Calu3 (cell line): ENCODE data around the gene GDPD3. TPM values are rescaled to one million over a fixed set of nuclear protein-coding genes. Genes with fewer than 3 reads are reported as not detected.

Experiments used
- BruUV-seq: library from RNA; stranded (reverse); fragments of 400-500 nt; replicated peaks from 2 replicates; lab custom pipeline; 2021; lab: Mats Ljungman, UMichigan
- CTCF ChIA-PET: fragments of 300-600 bp; sonication (Branson Sonifier 250); formaldehyde crosslinking; loops from one replicate; lab custom pipeline; 2022; ENCODE audit warnings: antibody characterized with exemption; lab: Charles Lee
- DNase-seq: peaks from one replicate; pipeline ENCODE4 v3.0.0; 2022
- H3K27ac Mint-ChIP-seq: one replicate; pipeline ENCODE4 v1.8.0; 2022; ENCODE audit warnings: mixed read lengths; ENCODE audit not compliant: unreplicated experiment
- H3K27me3 Mint-ChIP-seq: one replicate; pipeline ENCODE4 v1.8.0; 2022; ENCODE audit warnings: mixed read lengths; ENCODE audit not compliant: unreplicated experiment
- H3K36me3 Mint-ChIP-seq: one replicate; pipeline ENCODE4 v1.8.0; 2022; ENCODE audit warnings: mild to moderate bottlenecking, moderate library complexity, mixed read lengths; ENCODE audit not compliant: insufficient read depth, unreplicated experiment
- H3K4me1 Mint-ChIP-seq: one replicate; pipeline ENCODE4 v1.8.0; 2022; ENCODE audit warnings: mild to moderate bottlenecking, low read depth, mixed read lengths; ENCODE audit not compliant: unreplicated experiment
- H3K4me3 Mint-ChIP-seq: one replicate; pipeline ENCODE4 v1.8.0; 2022; ENCODE audit warnings: mild to moderate bottlenecking, low read depth, moderate library complexity, mixed read lengths; ENCODE audit not compliant: unreplicated experiment
- H3K9me3 Mint-ChIP-seq: one replicate; pipeline ENCODE4 v1.8.0; 2022; ENCODE audit warnings: low read depth, mixed read lengths; ENCODE audit not compliant: unreplicated experiment
- CTCF ChIP-seq: fragments of 200-600 bp; IDR thresholded peaks from one replicate; pipeline ENCODE4 v1.8.0; 2022; ENCODE audit warnings: antibody characterized with exemption; ENCODE audit not compliant: unreplicated experiment
- intact Hi-C: fragments of 100-400 bp; cut with micrococcal nuclease; formaldehyde crosslinking; loops from one replicate; pipeline ENCODE4 v1.10.0; 2022; ENCODE audit not compliant: unreplicated experiment
- total RNA-seq: library from RNA; stranded (reverse); gene quantifications from 2 replicates; pipeline ENCODE4 v1.2.3, GENCODE V29; 2022

The GDPD3 gene
- total RNA-seq, 1 experiment from 2014 or later: 7.8 TPM

GRCh38 chr16:30108059-30108850 is 5.1 kb downstream of the GDPD3 start:
- Mint-ChIP-seq H3K27me3 (no peaks in the 10 kb centered on the region), H3K9me3 (peaks cover 4% of the 10 kb centered on the region), H3K4me1 (peaks cover 26% of the 10 kb centered on the region), H3K27ac (no peak overlapping the region), H3K4me3 (no peak overlapping the region), H3K36me3 (peaks cover 14% of the 10 kb centered on the region)
- no TSS peak for BruUV-seq
- intact Hi-C loops: no loop called here
- TF ChIP-seq CTCF: no peak
- CTCF ChIA-PET: no interaction called here
- DNase-seq: no peak

DNA sequence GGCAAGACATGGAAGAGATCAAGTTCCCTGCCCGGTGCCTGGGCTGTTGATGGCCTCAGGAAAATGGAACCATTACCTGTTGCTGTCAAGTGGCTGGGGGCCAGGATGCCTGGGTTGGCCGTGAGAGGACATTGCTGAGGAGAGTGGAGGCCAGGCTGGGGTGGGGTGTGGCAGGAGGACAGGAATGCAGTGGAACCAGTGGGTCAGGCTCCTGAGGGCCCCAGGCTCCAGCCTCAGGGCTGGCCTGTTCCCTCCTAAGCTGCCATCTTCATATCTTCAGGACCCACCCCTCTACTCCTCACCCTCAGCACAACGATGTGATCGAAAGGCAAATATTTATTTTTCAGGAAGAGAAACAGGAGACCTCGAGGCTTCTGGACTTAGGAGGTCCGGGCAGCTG is 8.8 kb downstream of the GDPD3 start:
- peaks cover 19% of the 10 kb centered on the region for H3K4me1 Mint-ChIP-seq
- peak; percentile 85 for DNase-seq
- H3K27me3 Mint-ChIP-seq: no peaks in the 10 kb centered on the region
- H3K36me3 Mint-ChIP-seq: peaks cover 13% of the 10 kb centered on the region
- peaks cover 4% of the 10 kb centered on the region for H3K9me3 Mint-ChIP-seq
- peak overlapping the region; percentile 35 for H3K4me3 Mint-ChIP-seq
- CTCF ChIA-PET: interaction anchor here (2.8 kb wide), 1 partner anchor 12 kb away, joined by 10 read pairs; the partner anchor contains the start of gene TBX6
- intact Hi-C loops: no loop called here
- TF ChIP-seq CTCF: no peak
- peak overlapping the region; percentile 52 for H3K27ac Mint-ChIP-seq
- no TSS peak for BruUV-seq

DNA sequence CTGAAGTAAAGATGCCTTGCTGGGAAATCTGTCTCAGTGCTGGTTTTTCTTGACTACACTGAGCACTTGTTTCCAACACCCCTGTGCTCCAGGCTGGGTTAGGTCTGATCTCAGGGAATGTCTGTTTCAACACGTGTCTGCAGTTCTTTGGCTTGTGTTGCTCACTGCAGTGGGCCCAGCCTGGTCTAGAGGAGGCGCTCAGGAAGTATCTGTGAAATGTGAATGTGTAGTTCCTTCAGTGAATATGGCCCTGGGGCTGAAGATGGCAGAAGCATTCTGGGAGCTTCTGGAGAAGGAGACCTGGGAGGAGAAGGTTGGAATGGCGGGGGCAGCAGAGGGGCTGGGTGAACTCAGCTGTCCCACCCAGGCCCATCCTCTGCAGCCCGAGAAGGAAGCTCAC is 9.2 kb downstream of the GDPD3 start:
- intact Hi-C loops: no loop called here
- DNase-seq: no peak
- peak overlapping the region; percentile 35 for H3K4me3 Mint-ChIP-seq
- no peaks in the 10 kb centered on the region for H3K27me3 Mint-ChIP-seq
- H3K9me3 Mint-ChIP-seq: peaks cover 4% of the 10 kb centered on the region
- H3K36me3 Mint-ChIP-seq: peaks cover 13% of the 10 kb centered on the region
- H3K27ac Mint-ChIP-seq: peak overlapping the region; percentile 52
- TF ChIP-seq CTCF: no peak
- CTCF ChIA-PET: interaction anchor here (2.8 kb wide), 1 partner anchor 12 kb away, joined by 10 read pairs; the partner anchor contains the start of gene TBX6
- no TSS peak for BruUV-seq
- peaks cover 19% of the 10 kb centered on the region for H3K4me1 Mint-ChIP-seq

DNA sequence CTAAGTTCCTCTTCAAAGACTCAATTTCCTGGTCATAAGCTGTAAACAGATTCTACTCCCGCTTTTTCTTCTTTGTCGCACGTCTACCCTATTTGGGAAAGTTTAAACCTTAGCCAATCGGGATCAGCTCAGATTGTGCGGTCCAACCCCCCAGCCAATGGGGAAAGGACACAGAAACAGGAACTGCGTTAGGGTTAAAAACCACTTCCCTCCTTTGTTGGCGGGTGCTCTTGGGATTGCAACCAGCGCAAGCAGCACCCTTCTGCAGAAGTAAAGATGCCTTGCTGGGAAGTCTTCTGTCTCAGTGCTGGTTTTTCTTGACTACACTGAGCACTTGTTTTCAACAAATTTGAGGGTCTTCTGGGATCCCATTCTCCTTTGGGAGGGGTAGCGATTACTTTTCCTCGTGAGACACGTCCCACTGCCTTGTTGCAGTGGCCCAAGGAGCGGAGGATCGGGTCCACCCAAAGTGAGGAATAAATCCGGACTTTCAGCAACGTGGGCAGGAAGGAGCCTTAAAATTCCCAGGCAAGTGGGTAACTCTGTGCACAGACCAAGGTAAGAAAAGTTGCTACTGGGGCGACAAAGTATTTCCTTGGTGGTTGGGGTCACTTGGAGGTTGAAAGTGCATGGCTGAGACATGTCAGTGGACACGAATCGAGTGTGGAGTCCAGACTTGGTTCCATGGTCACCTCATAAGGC is 16.3 kb downstream of the GDPD3 start:
- TF ChIP-seq CTCF: no peak
- H3K4me3 Mint-ChIP-seq: peak overlapping the region; percentile 62

More for the DNA sequence above, 16.3 kb downstream of the GDPD3 start:
- DNase-seq: no peak
- Mint-ChIP-seq H3K9me3 (peaks cover 6% of the 10 kb centered on the region), H3K27me3 (no peaks in the 10 kb centered on the region), H3K27ac (peak overlapping the region; percentile 56), H3K36me3 (peaks cover 42% of the 10 kb centered on the region), H3K4me1 (peaks cover 23% of the 10 kb centered on the region)
- CTCF ChIA-PET: no interaction called here
- intact Hi-C loops: no loop called here
- no TSS peak for BruUV-seq
